ENCODE results near the gene SLC40A1. TPM values are rescaled to one million over a fixed set of nuclear protein-coding genes. Genes with fewer than 3 reads are reported as not detected.

SLC40A1 gene
- total RNA-seq, 1 donor from 2014 or later = 169 TPM

- Histone ChIP-seq H3K4me1 (peaks cover 34% of the 10 kb centered on the region), H3K4me3 (peak overlapping the region; percentile 27), H3K9me3 (no peaks in the 10 kb centered on the region), H3K27ac (peak overlapping the region; percentile 74), H3K36me3 (no peaks in the 10 kb centered on the region), H3K27me3 (no peaks in the 10 kb centered on the region)
- DNase-seq (no peak), ATAC-seq (peak; percentile 70)
- intact Hi-C loops (cut with DNase I) = no loop called here
- no peak for TF ChIP-seq CTCF (IDR thresholded peaks at IDR 0.05)
These were observed 33.2 kb upstream of the SLC40A1 start for GRCh38 chr2:189613650-189614420.

DNA sequence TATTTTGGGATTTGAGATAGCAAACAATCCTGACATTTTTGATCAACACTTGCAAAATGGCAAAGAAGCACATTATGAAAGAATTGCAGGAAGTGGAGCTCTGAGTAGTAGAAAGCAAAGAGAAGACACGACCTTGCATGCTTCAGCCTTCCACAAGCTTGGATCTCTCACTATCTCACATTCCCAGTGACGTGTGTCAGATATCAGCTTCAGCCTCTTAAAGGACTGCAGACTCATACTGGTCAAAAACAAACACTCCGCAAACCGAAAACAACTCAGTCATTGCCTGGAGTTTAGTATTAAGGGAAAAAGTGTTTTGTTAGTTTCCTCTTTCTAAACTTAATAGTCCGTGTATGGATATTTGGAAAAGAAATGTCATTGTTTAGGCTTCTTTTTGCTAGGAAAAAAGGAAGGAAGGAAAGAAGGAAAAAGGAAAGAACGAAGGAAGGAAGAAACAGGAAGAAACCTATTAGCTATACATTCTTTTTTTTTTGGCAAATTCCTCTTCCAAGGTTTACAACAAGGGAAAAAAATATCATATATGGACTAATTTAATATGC is 32.6 kb upstream of the SLC40A1 start:
- peak; percentile 90 for ATAC-seq
- H3K4me3 ChIP-seq = peak overlapping the region; percentile 27
- intact Hi-C loops (cut with DNase I) = no loop called here
- H3K27me3 ChIP-seq = no peaks in the 10 kb centered on the region
- H3K9me3 ChIP-seq = no peaks in the 10 kb centered on the region
- peak overlapping the region; percentile 74 for H3K27ac ChIP-seq
- no peak for TF ChIP-seq CTCF (IDR thresholded peaks at IDR 0.05)
- no peaks in the 10 kb centered on the region for H3K36me3 ChIP-seq
- no peak for DNase-seq
- H3K4me1 ChIP-seq = peaks cover 37% of the 10 kb centered on the region

- intact Hi-C loops (cut with DNase I) = no loop called here
- ATAC-seq = peak; percentile 11
- H3K4me1 ChIP-seq = peaks cover 37% of the 10 kb centered on the region
- H3K36me3 ChIP-seq = no peaks in the 10 kb centered on the region
- no peak for TF ChIP-seq CTCF (IDR thresholded peaks at IDR 0.05)
- DNase-seq = no peak
- no peak overlapping the region for H3K4me3 ChIP-seq
- H3K27ac ChIP-seq = no peak overlapping the region
- H3K27me3 ChIP-seq = no peaks in the 10 kb centered on the region
- no peaks in the 10 kb centered on the region for H3K9me3 ChIP-seq
These were observed 30.1 kb upstream of the SLC40A1 start for GRCh38 chr2:189610700-189611099.

DNA sequence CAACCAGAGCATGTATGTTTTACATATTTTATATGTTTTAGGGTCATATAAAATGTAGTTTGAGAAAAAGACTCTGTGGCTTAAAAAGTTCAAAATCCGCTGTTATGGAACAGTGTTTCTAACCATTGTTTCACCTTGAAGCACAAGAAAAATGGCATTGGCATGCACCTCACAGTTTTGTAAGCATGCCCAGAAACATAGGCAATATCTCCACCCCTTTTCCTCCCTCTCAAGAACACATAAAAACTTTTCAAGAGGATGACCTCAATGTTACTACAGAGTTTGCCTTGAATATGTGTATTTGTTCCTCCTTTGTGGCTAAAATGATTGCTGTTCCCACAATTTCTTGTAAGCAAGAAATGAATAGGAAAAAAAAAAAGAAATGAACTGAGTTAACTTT is 29.3 kb upstream of the SLC40A1 start:
- no peak for TF ChIP-seq CTCF (IDR thresholded peaks at IDR 0.05)
- intact Hi-C loops (cut with DNase I) = no loop called here

DNA sequence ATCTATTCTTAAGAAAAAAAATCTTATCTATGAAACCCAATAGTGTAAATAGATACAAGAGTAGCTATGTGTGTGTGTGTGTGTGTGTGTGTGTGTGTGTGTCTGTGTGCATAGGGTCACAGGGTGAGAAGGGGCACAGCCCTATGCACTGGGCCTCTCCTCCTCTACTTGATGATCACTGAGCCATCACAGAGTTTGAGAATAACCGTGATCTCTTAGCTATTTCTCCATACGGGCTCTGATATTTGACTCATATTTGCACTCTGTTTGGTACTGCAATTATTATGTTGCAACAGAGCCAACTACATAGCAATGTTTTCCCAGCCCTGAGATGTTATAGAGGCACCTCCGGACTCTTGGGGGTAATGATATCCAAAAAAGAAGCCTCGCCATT is 28.8 kb upstream of the SLC40A1 start:
- no peaks in the 10 kb centered on the region for H3K9me3 ChIP-seq
- TF ChIP-seq CTCF (IDR thresholded peaks at IDR 0.05) = no peak
- DNase-seq = no peak
- H3K27ac ChIP-seq = peak overlapping the region; percentile 12
- ATAC-seq = peak; percentile 51
- no peaks in the 10 kb centered on the region for H3K36me3 ChIP-seq
- peaks cover 37% of the 10 kb centered on the region for H3K4me1 ChIP-seq
- intact Hi-C loops (cut with DNase I) = no loop called here
- H3K27me3 ChIP-seq = no peaks in the 10 kb centered on the region
- no peak overlapping the region for H3K4me3 ChIP-seq

More for the DNA sequence above, 29.3 kb upstream of the SLC40A1 start:
- peak overlapping the region; percentile 12 for H3K27ac ChIP-seq
- H3K36me3 ChIP-seq = no peaks in the 10 kb centered on the region
- DNase-seq = no peak
- ATAC-seq = peak; percentile 66
- H3K9me3 ChIP-seq = no peaks in the 10 kb centered on the region
- no peaks in the 10 kb centered on the region for H3K27me3 ChIP-seq
- peaks cover 37% of the 10 kb centered on the region for H3K4me1 ChIP-seq
- no peak overlapping the region for H3K4me3 ChIP-seq
